GM12891 (cell line): ENCODE results near the gene SGF29.

Source experiments
- POLR2A ChIP-seq: IDR thresholded peaks from 2 replicates; pipeline ENCODE4 v1.6.1; 2011; ENCODE audit warnings: low read depth, low read length, control low read depth
- TAF1 ChIP-seq: IDR thresholded peaks from 2 replicates; pipeline ENCODE4 v1.6.1; 2011; ENCODE audit warnings: low read depth, low read length, control low read depth

GRCh38 chr16:28537964-28538732, 15.6 kb upstream of the SGF29 start:
- TF ChIP-seq POLR2A (no peak), TAF1 (no peak)
